ENCODE data around the gene UCP2.

DNA sequence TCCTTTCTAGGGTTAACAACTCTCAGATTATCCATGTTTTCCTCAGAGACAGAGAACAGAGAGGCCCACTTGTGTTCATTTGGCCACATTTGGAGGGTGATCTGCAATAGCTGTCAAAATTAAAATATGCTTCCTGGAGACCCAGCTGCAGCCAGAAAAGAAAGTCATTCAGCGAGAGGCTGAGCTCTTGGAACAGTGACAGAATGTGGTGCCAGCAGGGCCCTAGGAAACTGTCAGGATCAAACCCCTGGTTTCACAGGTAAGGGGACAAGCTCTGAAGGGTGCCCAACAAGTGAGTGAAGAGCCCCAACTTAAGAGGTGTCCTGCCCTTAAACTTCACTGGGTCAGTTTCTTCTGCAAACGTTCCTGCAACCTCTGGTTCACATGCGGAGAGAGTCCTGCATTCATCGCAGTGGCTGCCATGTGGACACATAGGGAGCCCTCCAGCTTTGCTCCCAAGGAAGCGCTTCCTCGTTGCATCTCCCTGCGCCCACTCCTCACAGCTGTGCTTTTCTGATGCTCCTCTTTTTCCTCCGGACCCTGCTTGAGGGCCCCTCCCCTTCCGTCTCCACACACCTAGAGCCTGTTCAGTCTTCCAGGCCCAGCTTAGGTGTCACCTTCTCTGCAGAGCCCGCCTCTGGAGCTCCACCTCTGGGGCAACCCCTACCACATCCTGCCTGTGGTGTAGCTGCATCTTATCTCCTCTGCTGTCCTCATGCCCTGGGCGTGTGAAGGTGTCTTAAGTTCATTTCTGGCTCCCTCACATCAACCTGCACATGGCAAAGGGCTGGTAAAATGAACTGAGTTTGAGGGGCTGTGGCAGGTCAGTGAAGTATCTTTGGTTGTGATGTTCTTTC lies 22.3 kb upstream of the UCP2 start:
- TF ChIP-seq, protein P1, sequence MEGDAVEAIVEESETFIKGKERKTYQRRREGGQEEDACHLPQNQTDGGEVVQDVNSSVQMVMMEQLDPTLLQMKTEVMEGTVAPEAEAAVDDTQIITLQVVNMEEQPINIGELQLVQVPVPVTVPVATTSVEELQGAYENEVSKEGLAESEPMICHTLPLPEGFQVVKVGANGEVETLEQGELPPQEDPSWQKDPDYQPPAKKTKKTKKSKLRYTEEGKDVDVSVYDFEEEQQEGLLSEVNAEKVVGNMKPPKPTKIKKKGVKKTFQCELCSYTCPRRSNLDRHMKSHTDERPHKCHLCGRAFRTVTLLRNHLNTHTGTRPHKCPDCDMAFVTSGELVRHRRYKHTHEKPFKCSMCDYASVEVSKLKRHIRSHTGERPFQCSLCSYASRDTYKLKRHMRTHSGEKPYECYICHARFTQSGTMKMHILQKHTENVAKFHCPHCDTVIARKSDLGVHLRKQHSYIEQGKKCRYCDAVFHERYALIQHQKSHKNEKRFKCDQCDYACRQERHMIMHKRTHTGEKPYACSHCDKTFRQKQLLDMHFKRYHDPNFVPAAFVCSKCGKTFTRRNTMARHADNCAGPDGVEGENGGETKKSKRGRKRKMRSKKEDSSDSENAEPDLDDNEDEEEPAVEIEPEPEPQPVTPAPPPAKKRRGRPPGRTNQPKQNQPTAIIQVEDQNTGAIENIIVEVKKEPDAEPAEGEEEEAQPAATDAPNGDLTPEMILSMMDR (IDR thresholded peaks at IDR 0.05; ENCODE audit: extremely low read depth in 1 of 2, insufficient read depth in 1 of 2, low read depth in 1 of 2, low read length in 2 of 2) = no peak
- TF ChIP-seq, protein P2, sequence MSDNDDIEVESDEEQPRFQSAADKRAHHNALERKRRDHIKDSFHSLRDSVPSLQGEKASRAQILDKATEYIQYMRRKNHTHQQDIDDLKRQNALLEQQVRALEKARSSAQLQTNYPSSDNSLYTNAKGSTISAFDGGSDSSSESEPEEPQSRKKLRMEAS (IDR thresholded peaks at IDR 0.05; ENCODE audit: insufficient read depth, insufficient read length) = no peak
- TF ChIP-seq POLR2A (IDR thresholded peaks at IDR 0.05; ENCODE audit: low read depth, low read length) = no peak
- no peak for TF ChIP-seq POLR2AphosphoS5 (IDR thresholded peaks at IDR 0.05; ENCODE audit: insufficient read depth, low read depth, low read length)
- no peak for TF ChIP-seq FOS (IDR thresholded peaks at IDR 0.05; ENCODE audit: borderline replicate concordance, insufficient read depth, low read length)
- no peak for TF ChIP-seq EZH2 (IDR thresholded peaks at IDR 0.05; ENCODE audit: borderline replicate concordance, low read depth, low read length, severe bottlenecking)
- no peak for TF ChIP-seq JUN (IDR thresholded peaks at IDR 0.05; ENCODE audit: borderline replicate concordance, insufficient read depth, insufficient read length, low read depth)
